Fibroblast of the aortic adventitia (primary cell): ENCODE data around the gene ZNF560. TPM values are rescaled to one million over a fixed set of nuclear protein-coding genes. Genes with fewer than 3 reads are reported as not detected.

Experiments used
- DNase-seq: peaks from one replicate; pipeline ENCODE4 v3.0.0-alpha.2; 2010; ENCODE audit warnings: low read depth
- H3K4me3 ChIP-seq: 2 replicates; pipeline ENCODE4 v1.5.1; 2011; ENCODE audit warnings: low read depth, mild to moderate bottlenecking, control low read depth, low read length, moderate library complexity
- CTCF ChIP-seq: IDR thresholded peaks from 2 replicates; pipeline ENCODE4 v1.5.1; 2011; ENCODE audit warnings: mild to moderate bottlenecking, low read length, control low read depth, inconsistent platforms; ENCODE audit not compliant: insufficient read depth
- total RNA-seq: library from RNA; depleted of rRNA; stranded (reverse); fragments of >200 nt; gene quantifications from 2 replicates; pipeline ENCODE4 v1.2.3, GENCODE V29; 2012; ENCODE audit warnings: low replicate concordance

ZNF560 gene
- total RNA-seq, 1 donor: 0.09 TPM

DNA sequence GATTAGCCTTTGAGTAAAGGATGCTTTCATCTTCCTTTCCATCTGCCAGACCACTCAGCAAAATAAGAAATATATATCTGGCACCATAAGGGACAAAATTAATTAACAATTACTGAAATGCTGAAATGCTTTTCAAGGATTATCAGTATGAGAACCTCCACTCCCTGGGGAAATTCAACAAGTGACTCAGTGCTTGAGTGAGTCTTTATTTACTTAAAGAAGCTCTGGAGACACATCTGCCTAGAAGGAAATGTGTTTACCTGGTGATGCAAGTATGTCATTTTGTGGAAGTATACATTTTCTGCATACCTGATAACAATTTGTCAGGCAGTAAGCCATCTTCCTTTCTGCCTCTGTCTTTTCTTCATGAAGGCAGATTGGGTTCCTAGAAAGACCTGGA lies 23.4 kb downstream of the ZNF560 start:
- TF ChIP-seq CTCF: no peak
- no peak for DNase-seq
- no peak overlapping the region for H3K4me3 ChIP-seq

- no peak for TF ChIP-seq CTCF
- no peak overlapping the region for H3K4me3 ChIP-seq
- DNase-seq: no peak
Measured at GRCh38 chr19:9467161-9467560, 31.3 kb downstream of the ZNF560 start.

- no peak for DNase-seq
- H3K4me3 ChIP-seq: no peak overlapping the region
- TF ChIP-seq CTCF: no peak
Measured at GRCh38 chr19:9461938-9462337, 36.5 kb downstream of the ZNF560 start.

- no peak for DNase-seq
- H3K4me3 ChIP-seq: no peak overlapping the region
- no peak for TF ChIP-seq CTCF
Measured at GRCh38 chr19:9456018-9456689, 42.3 kb downstream of the ZNF560 start.

GRCh38 chr19:9453953-9454352 lies 44.5 kb downstream of the ZNF560 start:
- H3K4me3 ChIP-seq: no peak overlapping the region
- no peak for DNase-seq
- TF ChIP-seq CTCF: no peak

- H3K4me3 ChIP-seq: no peak overlapping the region
- no peak for DNase-seq
- no peak for TF ChIP-seq CTCF
Measured at GRCh38 chr19:9445037-9445436, 53.4 kb downstream of the ZNF560 start.

- no peak for DNase-seq
- H3K4me3 ChIP-seq: no peak overlapping the region
- TF ChIP-seq CTCF: no peak
Measured at GRCh38 chr19:9436358-9436757, 62.1 kb downstream of the ZNF560 start.
